ENCODE data around the gene JOSD2. TPM values are rescaled to one million over a fixed set of nuclear protein-coding genes. Genes with fewer than 3 reads are reported as not detected.

JOSD2 gene
- total RNA-seq, 4 donors from 2014 or later, result 10.8 to 169 (median 36.6) TPM

GRCh38 chr19:50546527-50547221 is 35.7 kb upstream of the JOSD2 start:
- TF ChIP-seq, protein P1, sequence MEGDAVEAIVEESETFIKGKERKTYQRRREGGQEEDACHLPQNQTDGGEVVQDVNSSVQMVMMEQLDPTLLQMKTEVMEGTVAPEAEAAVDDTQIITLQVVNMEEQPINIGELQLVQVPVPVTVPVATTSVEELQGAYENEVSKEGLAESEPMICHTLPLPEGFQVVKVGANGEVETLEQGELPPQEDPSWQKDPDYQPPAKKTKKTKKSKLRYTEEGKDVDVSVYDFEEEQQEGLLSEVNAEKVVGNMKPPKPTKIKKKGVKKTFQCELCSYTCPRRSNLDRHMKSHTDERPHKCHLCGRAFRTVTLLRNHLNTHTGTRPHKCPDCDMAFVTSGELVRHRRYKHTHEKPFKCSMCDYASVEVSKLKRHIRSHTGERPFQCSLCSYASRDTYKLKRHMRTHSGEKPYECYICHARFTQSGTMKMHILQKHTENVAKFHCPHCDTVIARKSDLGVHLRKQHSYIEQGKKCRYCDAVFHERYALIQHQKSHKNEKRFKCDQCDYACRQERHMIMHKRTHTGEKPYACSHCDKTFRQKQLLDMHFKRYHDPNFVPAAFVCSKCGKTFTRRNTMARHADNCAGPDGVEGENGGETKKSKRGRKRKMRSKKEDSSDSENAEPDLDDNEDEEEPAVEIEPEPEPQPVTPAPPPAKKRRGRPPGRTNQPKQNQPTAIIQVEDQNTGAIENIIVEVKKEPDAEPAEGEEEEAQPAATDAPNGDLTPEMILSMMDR (IDR thresholded peaks at IDR 0.05), result no peak
- TF ChIP-seq EP300 (IDR thresholded peaks at IDR 0.05; ENCODE audit: low read depth) (no peak), POLR2A (IDR thresholded peaks at IDR 0.05) (no peak), POLR2AphosphoS5 (IDR thresholded peaks at IDR 0.05) (no peak)

GRCh38 chr19:50542943-50543342 is 32.0 kb upstream of the JOSD2 start:
- Histone ChIP-seq H3K9me3 (no peaks in the 10 kb centered on the region), H3K27ac (no peak overlapping the region), H3K27me3 (no peaks in the 10 kb centered on the region), H3K36me3 (no peaks in the 10 kb centered on the region), H3K4me3 (no peak overlapping the region), H3K4me1 (no peaks in the 10 kb centered on the region)
- intact Hi-C loops (cut with DNase I; ENCODE audit: low total_unique reads), result no loop called here
- DNase-seq, result no peak
- 86% methylated on average over 20 of the region's 21 CpGs; no CpG with 5 or more reads in 1 of the 2 donors for WGBS, 2 donors (ENCODE audit: low coverage in 1 of 2)
- in situ Hi-C loops (cut with MboI; ENCODE audit: low pct_ligation_motif_present in 1 of 4, low pct_unique_long_range_greater_than_20kb in 1 of 4, low sequenced_read_pairs in 3 of 4), result loop anchor here in 3 of 4 donors (10.0 to 25.0 kb wide), 2 partner anchors 242 to 244 kb away; partner anchors contain the start of gene ACP4 (in 2 of the 3)
- TF ChIP-seq EP300 (IDR thresholded peaks at IDR 0.05; ENCODE audit: low read depth) (no peak), POLR2A (IDR thresholded peaks at IDR 0.05) (no peak), POLR2AphosphoS5 (IDR thresholded peaks at IDR 0.05) (no peak)
- TF ChIP-seq, protein P1 (IDR thresholded peaks at IDR 0.05), result no peak

More at GRCh38 chr19:50546527-50547221, 35.7 kb upstream of the JOSD2 start:
- intact Hi-C loops (cut with DNase I; ENCODE audit: low total_unique reads), result no loop called here
- Histone ChIP-seq H3K27ac (no peak overlapping the region), H3K36me3 (no peaks in the 10 kb centered on the region), H3K4me3 (no peak overlapping the region), H3K9me3 (no peaks in the 10 kb centered on the region), H3K27me3 (peaks cover 26% of the 10 kb centered on the region), H3K4me1 (peaks cover 0 to under 1% (median 0%) of the 10 kb centered on the region in 4 donors)
- in situ Hi-C loops (cut with MboI; ENCODE audit: low pct_ligation_motif_present in 1 of 4, low pct_unique_long_range_greater_than_20kb in 1 of 4, low sequenced_read_pairs in 3 of 4), result loop anchor here in 3 of 4 donors (10.0 to 25.0 kb wide), 2 partner anchors 238 to 241 kb away; partner anchors contain the start of gene ACP4 (in 2 of the 3)
- DNase-seq, result no peak
- WGBS, 2 donors (ENCODE audit: low coverage in 1 of 2), result 58% methylated on average over 26 of the region's 29 CpGs; no CpG with 5 or more reads in 1 of the 2 donors

DNA sequence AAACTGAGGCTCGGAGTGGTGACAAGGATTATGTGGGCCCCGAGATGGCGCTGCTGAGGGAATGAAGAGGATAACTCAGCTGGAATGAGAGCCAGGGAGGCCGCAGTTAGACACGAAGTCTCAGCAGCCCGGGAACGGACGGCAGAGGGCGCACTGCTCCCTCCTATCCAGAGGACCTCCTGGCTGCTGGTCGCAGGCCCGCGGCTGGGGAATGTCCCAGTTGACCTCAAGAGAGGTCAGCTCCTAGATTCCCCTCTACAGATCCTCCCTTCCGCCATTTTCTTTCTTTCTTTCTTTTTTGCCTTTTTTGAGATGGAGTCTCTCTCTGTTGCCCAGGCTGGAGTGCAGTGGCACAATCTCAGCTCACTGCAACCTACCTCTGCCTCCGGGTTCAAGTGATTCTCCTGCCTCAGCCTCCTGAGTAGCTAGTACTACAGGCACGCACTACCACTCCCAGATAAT is 26.8 kb upstream of the JOSD2 start:
- in situ Hi-C loops (cut with MboI; ENCODE audit: low pct_ligation_motif_present in 1 of 4, low pct_unique_long_range_greater_than_20kb in 1 of 4, low sequenced_read_pairs in 3 of 4), result loop anchor here in 2 of 4 donors (25.0 kb wide), 1 partner anchor 250 kb away; the partner anchor contains the start of gene ACP4 (in 2 of the 2)

DNA sequence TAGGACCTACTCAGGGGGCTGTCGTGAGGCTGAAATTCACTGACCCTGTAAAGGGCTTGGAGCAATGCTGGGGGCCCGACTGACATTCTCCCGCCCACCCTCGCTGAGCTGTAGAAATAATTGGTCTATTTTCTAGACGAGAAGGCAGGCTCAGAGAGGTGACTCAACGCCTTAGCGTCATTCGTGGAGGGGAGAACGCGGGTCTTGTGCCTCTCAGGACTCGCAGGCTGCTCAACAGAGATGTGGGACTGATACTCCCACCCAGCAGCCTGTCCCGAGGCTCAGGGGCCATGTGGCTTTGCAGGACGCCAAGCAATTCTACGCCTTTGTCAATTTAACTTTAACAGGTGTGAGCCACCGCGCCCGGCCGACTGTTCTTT is 26.3 kb upstream of the JOSD2 start:
- H3K36me3 ChIP-seq, result no peaks in the 10 kb centered on the region
- H3K4me1 ChIP-seq, result no peaks in the 10 kb centered on the region
- in situ Hi-C loops (cut with MboI; ENCODE audit: low pct_ligation_motif_present in 1 of 4, low pct_unique_long_range_greater_than_20kb in 1 of 4, low sequenced_read_pairs in 3 of 4), result loop anchor here in 2 of 4 donors (25.0 kb wide), 1 partner anchor 250 kb away; the partner anchor contains the start of gene ACP4 (in 2 of the 2)
- no peak overlapping the region for H3K4me3 ChIP-seq
- no peak for DNase-seq
- peaks cover 0 to 7% of the 10 kb centered on the region in 2 donors for H3K9me3 ChIP-seq
- WGBS, 2 donors (ENCODE audit: low coverage in 1 of 2), result 71% methylated on average over 6 to 17 of the region's 18 CpGs
- TF ChIP-seq POLR2AphosphoS5 (IDR thresholded peaks at IDR 0.05) (no peak), POLR2A (IDR thresholded peaks at IDR 0.05) (no peak), EP300 (IDR thresholded peaks at IDR 0.05; ENCODE audit: low read depth) (no peak)
- TF ChIP-seq, protein P1 (IDR thresholded peaks at IDR 0.05), result no peak
- H3K27me3 ChIP-seq, result no peaks in the 10 kb centered on the region
- no peak overlapping the region for H3K27ac ChIP-seq
- intact Hi-C loops (cut with DNase I; ENCODE audit: low total_unique reads), result no loop called here

More for the DNA sequence above, 26.8 kb upstream of the JOSD2 start:
- Histone ChIP-seq H3K4me3 (no peak overlapping the region), H3K27me3 (no peaks in the 10 kb centered on the region), H3K9me3 (peaks cover 0 to 2% of the 10 kb centered on the region in 2 donors), H3K4me1 (no peaks in the 10 kb centered on the region), H3K36me3 (no peaks in the 10 kb centered on the region), H3K27ac (no peak overlapping the region)
- intact Hi-C loops (cut with DNase I; ENCODE audit: low total_unique reads), result no loop called here
- peak; percentile 76 for DNase-seq
- WGBS, 2 donors (ENCODE audit: low coverage in 1 of 2), result 17 to 22% methylated on average over 5 to 15 of the region's 15 CpGs
- TF ChIP-seq, protein P1 (IDR thresholded peaks at IDR 0.05), result peak; percentile 49 to 68 (median 57)
- no peak for TF ChIP-seq EP300 (IDR thresholded peaks at IDR 0.05; ENCODE audit: low read depth)

Measured in transverse colon (tissue), 4 donors.